SK-N-SH (cell line): ENCODE results near the gene HES1. TPM values are rescaled to one million over a fixed set of nuclear protein-coding genes. Genes with fewer than 3 reads are reported as not detected.

Experiments
- CTCF ChIA-PET: fragments of 300-600, 350-600 bp; formaldehyde crosslinking; extraction: SDS; loops from one replicate; lab custom pipeline; 2021; lab: Yijun Ruan, JAX
- POLR2A ChIA-PET: fragments of 350-600 bp; sonication (Branson Sonifier 250); formaldehyde crosslinking; extraction: SDS; loops from one replicate; lab custom pipeline; 2020; ENCODE audit warnings: antibody characterized with exemption, inconsistent platforms; lab: Yijun Ruan, JAX
- DNase-seq: peaks from one replicate; pipeline ENCODE4 v3.0.0; 2012
- H2AFZ ChIP-seq: fragments of 200-600 bp; sonication (generic); 2 replicates; pipeline ENCODE4 v1.8.1; 2016; ENCODE audit warnings: antibody characterized with exemption, mild to moderate bottlenecking, low read depth
- H3F3A ChIP-seq: fragments of 200-600 bp; sonication (generic); replicated peaks from 2 replicates; pipeline ENCODE3; 2016; ENCODE audit warnings: antibody characterized with exemption, mild to moderate bottlenecking; ENCODE audit not compliant: insufficient read depth
- H3K27ac ChIP-seq, 2 experiments: fragments of 200-500 bp in 1 of 2; fragments of 200-600 bp in 1 of 2; sonication (Bioruptor generic) in 1 of 2; sonication (generic), shearing (Covaris generic) in 1 of 2; 2 replicates each; pipeline versions ENCODE4 v1.5.1 to v1.6.1; 2014 to 2016; ENCODE audit warnings: low read depth in 2 of 2, inconsistent platforms in 1 of 2, low read length in 1 of 2, mild to moderate bottlenecking in 1 of 2, mixed read lengths in 1 of 2
- H3K27me3 ChIP-seq: fragments of 200-600 bp; sonication (generic), shearing (Covaris generic); 2 replicates; pipeline ENCODE4 v1.6.1; 2016; ENCODE audit warnings: mixed run types; ENCODE audit not compliant: insufficient read depth
- H3K36me3 ChIP-seq, 2 experiments: fragments of 200-500 bp in 1 of 2; fragments of 200-600 bp in 1 of 2; sonication (Bioruptor generic) in 1 of 2; sonication (generic) in 1 of 2; replicated peaks in 1 of 2; 2 replicates each; pipeline versions ENCODE3 to v1.5.1; 2014 to 2016; ENCODE audit warnings: low read length in 1 of 2, mild to moderate bottlenecking in 1 of 2; ENCODE audit not compliant: insufficient read depth in 2 of 2, control insufficient read depth in 1 of 2
- H3K4me1 ChIP-seq, 2 experiments: fragments of 200-500 bp in 1 of 2; fragments of 200-600 bp in 1 of 2; sonication (Bioruptor generic) in 1 of 2; sonication (generic), shearing (Covaris generic) in 1 of 2; 2 replicates each; pipeline versions ENCODE4 v1.5.1 to v1.6.1; 2014 to 2016; ENCODE audit warnings: low read depth in 1 of 2, low read length in 1 of 2, mixed run types in 1 of 2; ENCODE audit not compliant: insufficient read depth in 2 of 2, control insufficient read depth in 1 of 2
- H3K4me2 ChIP-seq: fragments of 200-600 bp; sonication (generic), shearing (Covaris generic); 2 replicates; pipeline ENCODE4 v1.6.1; 2017; ENCODE audit warnings: mixed run types
- H3K4me3 ChIP-seq, 2 experiments: fragments of 200-500 bp in 1 of 2; fragments of 200-600 bp in 1 of 2; sonication (Bioruptor generic) in 1 of 2; sonication (generic), shearing (Covaris generic) in 1 of 2; 2 replicates each; pipeline versions ENCODE4 v1.5.1 to v1.8.1; 2014 to 2016; ENCODE audit warnings: low read depth in 2 of 2, inconsistent platforms in 1 of 2, low read length in 1 of 2, mild to moderate bottlenecking in 1 of 2, mixed read lengths in 1 of 2, moderate library complexity in 1 of 2
- H3K79me2 ChIP-seq: fragments of 200-600 bp; sonication (generic); 2 replicates; pipeline ENCODE4 v1.8.1; 2017; ENCODE audit warnings: mild to moderate bottlenecking; ENCODE audit not compliant: insufficient read depth
- H3K9ac ChIP-seq: fragments of 200-600 bp; sonication (generic); 2 replicates; pipeline ENCODE4 v1.6.1; 2017; ENCODE audit warnings: mixed run types
- H3K9me2 ChIP-seq: fragments of 200-600 bp; sonication (generic); 2 replicates; pipeline ENCODE4 v1.6.1; 2017; ENCODE audit warnings: mixed run types
- H3K9me3 ChIP-seq: fragments of 200-600 bp; sonication (generic); 2 replicates; pipeline ENCODE4 v1.6.1; 2017; ENCODE audit warnings: mixed run types, mild to moderate bottlenecking, moderate library complexity
- H4K20me1 ChIP-seq: fragments of 200-600 bp; sonication (generic); 2 replicates; pipeline ENCODE4 v1.6.1; 2017; ENCODE audit warnings: mild to moderate bottlenecking, mixed run types; ENCODE audit not compliant: insufficient read depth
- CTCF ChIP-seq: fragments of 200-600 bp; sonication (generic); IDR thresholded peaks from 2 replicates; pipeline ENCODE4 v1.6.1; 2017; ENCODE audit warnings: antibody characterized with exemption, mild to moderate bottlenecking, moderate library complexity
- IRF3 ChIP-seq: fragments of 150-350 bp; IDR thresholded peaks from 2 replicates; pipeline ENCODE4 v1.6.1; 2016; ENCODE audit warnings: mild to moderate bottlenecking, low read depth, low read length
- MAX ChIP-seq: IDR thresholded peaks from 2 replicates; pipeline ENCODE4 v1.4.0; 2012; ENCODE audit warnings: low read depth
- MXI1 ChIP-seq: IDR thresholded peaks from 2 replicates; pipeline ENCODE4 v1.6.1; 2012; ENCODE audit warnings: mild to moderate bottlenecking, low read depth, low read length, improper control_type of control experiment
- PBX3 ChIP-seq: IDR thresholded peaks from 2 replicates; pipeline ENCODE4; 2012
- RAD21 ChIP-seq: IDR thresholded peaks from 2 replicates; pipeline ENCODE4 v1.6.1; 2012; ENCODE audit warnings: mild to moderate bottlenecking, low read length
- SMC3 ChIP-seq: IDR thresholded peaks from 2 replicates; pipeline ENCODE4 v1.6.1; 2012; ENCODE audit warnings: low read depth, low read length, improper control_type of control experiment
- TAF1 ChIP-seq: IDR thresholded peaks from 2 replicates; pipeline ENCODE4 v1.6.1; 2012; ENCODE audit warnings: low read depth, mild to moderate bottlenecking, low read length, moderate library complexity, borderline replicate concordance
- YY1 ChIP-seq: IDR thresholded peaks from 2 replicates; pipeline ENCODE4 v1.4.0; 2012; ENCODE audit warnings: low read depth, mild to moderate bottlenecking
- WGBS: methylation state at CpG from one replicate; pipeline ENCODE4 v1.1.6; 2017; ENCODE audit warnings: low lambda C conversion rate; 5-methylcytosine and 5-hydroxymethylcytosine counted together
- polyA plus RNA-seq, 3 experiments: library from polyadenylated mRNA; depleted of rRNA; stranded (reverse); fragments of >200 nt; gene quantifications; 2 replicates each; pipeline ENCODE4 v1.2.3, GENCODE V29; 2012

Gene HES1
- polyA plus RNA-seq, 1 of the 3 experiments (the other 2 are of a cell fraction): 225 TPM

- H3K27ac ChIP-seq: peak overlapping the region; percentile 95 to 98
- peaks cover 26% of the 10 kb centered on the region for H4K20me1 ChIP-seq
- 16% methylated on average over 35 of the region's 69 CpGs for WGBS
- POLR2A ChIA-PET: interaction anchor here (0.5 to 5.6 kb wide), 5 partner anchors 134 to 430 kb away, joined by 3 to 49 read pairs (median 4); no protein-coding TSS in a partner anchor
- peak; percentile 74 for DNase-seq
- H3K4me3 ChIP-seq: peak overlapping the region; percentile 71 to 83
- H3K4me1 ChIP-seq: peaks cover 25 to 75% of the 10 kb centered on the region in 2 experiments
- H3K4me2 ChIP-seq: peak overlapping the region; percentile 96
- CTCF ChIA-PET: interaction anchor here (0.6 to 7.7 kb wide), 47 partner anchors 9 to 499 kb away, joined by 3 to 94 read pairs (median 4); no protein-coding TSS in a partner anchor
- no peaks in the 10 kb centered on the region for H3K9me3 ChIP-seq
- TF ChIP-seq CTCF (peak; percentile 43), IRF3 (no peak), RAD21 (peak; percentile 65), YY1 (no peak), MXI1 (peak; percentile 52; the same call in 1 of the 2 replicates), SMC3 (peak; percentile 49), PBX3 (no peak), MAX (peak; percentile 42; the same call in 1 of the 2 replicates)
- H2AFZ ChIP-seq: no peak overlapping the region
- no peaks in the 10 kb centered on the region for H3K9me2 ChIP-seq
- H3K79me2 ChIP-seq: peaks cover 21% of the 10 kb centered on the region
- H3K36me3 ChIP-seq: peaks cover 0 to 7% of the 10 kb centered on the region in 2 experiments
- peak overlapping the region; percentile 96; the same call in 1 of the 2 replicates for H3K9ac ChIP-seq
- H3F3A ChIP-seq: peaks cover 58% of the 10 kb centered on the region
- no peaks in the 10 kb centered on the region for H3K27me3 ChIP-seq
Observed at GRCh38 chr3:194137506-194138474, 1.8 kb downstream of the HES1 start.

GRCh38 chr3:194138732-194139070 is 2.8 kb downstream of the HES1 start:
- peaks cover 0 to 7% of the 10 kb centered on the region in 2 experiments for H3K36me3 ChIP-seq
- H3K27me3 ChIP-seq: no peaks in the 10 kb centered on the region
- peak overlapping the region; percentile 96 for H3K4me2 ChIP-seq
- H4K20me1 ChIP-seq: peaks cover 26% of the 10 kb centered on the region
- peaks cover 18 to 71% of the 10 kb centered on the region in 2 experiments for H3K4me1 ChIP-seq
- H3K79me2 ChIP-seq: peaks cover 21% of the 10 kb centered on the region
- peaks cover 56% of the 10 kb centered on the region for H3F3A ChIP-seq
- H3K27ac ChIP-seq: peak overlapping the region; percentile 95 to 98
- no peaks in the 10 kb centered on the region for H3K9me3 ChIP-seq
- WGBS: 25% methylated on average over 4 of the region's 4 CpGs
- H2AFZ ChIP-seq: no peak overlapping the region
- CTCF ChIA-PET: interaction anchor here (1.0 to 7.7 kb wide), 29 partner anchors 10 to 500 kb away, joined by 3 to 94 read pairs (median 4); no protein-coding TSS in a partner anchor
- peak overlapping the region; percentile 23 to 83; a peak in 2 of 4 replicates for H3K4me3 ChIP-seq
- POLR2A ChIA-PET: interaction anchor here (0.7 to 5.6 kb wide), 8 partner anchors 73 to 177 kb away, joined by 3 to 49 read pairs (median 4); no protein-coding TSS in a partner anchor
- TF ChIP-seq YY1: 0 out of 2 replicates have a peak, but pooled peaks have one; percentile 1
- no peak for TF ChIP-seq TAF1
- H3K9me2 ChIP-seq: no peaks in the 10 kb centered on the region
- no peak for DNase-seq
- H3K9ac ChIP-seq: peak overlapping the region; percentile 96; the same call in 1 of the 2 replicates
